Activated T-cell treated with anti-CD3 and anti-CD28 coated beads, Interleukin-2, amount 50 U/mL, for 24 hours (primary cell): ENCODE measurements around the gene RTRAF.

Experiments used
- DNase-seq: peaks from one replicate; pipeline ENCODE4 v3.0.0-alpha.2; 2020
- H3K27ac Mint-ChIP-seq: 2 replicates; pipeline ENCODE4 v1.8.0; 2020; ENCODE audit warnings: mild to moderate bottlenecking, mixed read lengths
- H3K27me3 Mint-ChIP-seq: 2 replicates; pipeline ENCODE4 v1.8.0; 2020; ENCODE audit warnings: mixed read lengths
- H3K36me3 Mint-ChIP-seq: 2 replicates; pipeline ENCODE4 v1.8.0; 2020; ENCODE audit warnings: low read depth, mixed read lengths
- H3K4me1 Mint-ChIP-seq: 2 replicates; pipeline ENCODE4 v1.8.0; 2020; ENCODE audit warnings: low read depth, mixed read lengths
- H3K4me3 Mint-ChIP-seq: 2 replicates; pipeline ENCODE4 v1.8.0; 2020; ENCODE audit warnings: mild to moderate bottlenecking, moderate library complexity, mixed read lengths
- H3K9me3 Mint-ChIP-seq: 2 replicates; pipeline ENCODE4 v1.8.0; 2020; ENCODE audit warnings: mixed read lengths

The RTRAF gene

DNA sequence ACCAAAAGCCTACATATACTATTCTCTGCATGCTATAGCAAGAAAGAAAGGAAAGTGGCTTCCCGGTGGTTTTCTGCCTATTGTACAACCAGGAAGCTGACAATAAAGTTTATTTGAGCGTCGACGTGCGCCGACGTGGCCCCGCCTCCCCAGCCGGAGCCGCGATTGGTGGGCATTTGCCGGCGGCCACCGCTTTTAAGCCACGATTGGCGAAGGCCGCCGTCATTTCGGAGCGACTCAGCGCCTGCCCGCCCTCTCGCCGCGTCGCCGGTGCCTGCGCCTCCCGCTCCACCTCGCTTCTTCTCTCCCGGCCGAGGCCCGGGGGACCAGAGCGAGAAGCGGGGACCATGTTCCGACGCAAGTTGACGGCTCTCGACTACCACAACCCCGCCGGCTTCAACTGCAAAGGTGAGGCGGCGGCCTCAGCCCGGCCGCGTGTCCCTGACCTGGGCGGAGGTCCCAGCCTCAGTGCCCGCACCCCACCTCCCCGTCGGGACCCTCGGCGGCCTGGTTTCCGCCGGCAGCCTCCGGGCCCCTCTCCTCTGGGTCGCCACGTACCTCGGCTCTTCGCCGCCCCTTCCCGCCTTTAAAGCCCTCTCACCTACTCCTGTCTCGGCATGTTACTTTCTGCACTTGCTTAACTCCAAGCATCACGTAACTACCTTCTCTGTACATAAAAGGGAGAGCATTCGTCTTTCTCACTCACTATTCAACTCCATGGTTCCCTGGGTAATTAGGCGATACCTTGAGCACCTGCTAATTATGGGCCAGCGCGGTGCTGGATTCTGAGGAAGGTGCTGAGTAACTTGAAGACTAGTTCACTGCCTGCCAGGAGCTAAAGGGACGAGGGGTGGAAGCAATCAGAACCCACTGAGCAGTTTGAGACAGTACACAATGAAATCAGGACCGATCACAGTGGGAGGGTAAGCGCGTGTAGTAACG is at the start of gene RTRAF:
Gene RTRAF, plus strand, starts transcription at position 254 of the 942 bp plus-strand sequence. Its CDS starts 94 bp downstream, at position 348.
- Mint-ChIP-seq H3K27ac (peak within 1 kb of the TSS; percentile 90), H3K4me1 (peaks cover 40% of the 10 kb centered on the region), H3K9me3 (no peaks in the 10 kb centered on the region), H3K27me3 (no peaks in the 10 kb centered on the region), H3K36me3 (peaks cover 41% of the 10 kb centered on the region), H3K4me3 (peak within 1 kb of the TSS; percentile 87)
- peak; percentile 93 for DNase-seq

DNA sequence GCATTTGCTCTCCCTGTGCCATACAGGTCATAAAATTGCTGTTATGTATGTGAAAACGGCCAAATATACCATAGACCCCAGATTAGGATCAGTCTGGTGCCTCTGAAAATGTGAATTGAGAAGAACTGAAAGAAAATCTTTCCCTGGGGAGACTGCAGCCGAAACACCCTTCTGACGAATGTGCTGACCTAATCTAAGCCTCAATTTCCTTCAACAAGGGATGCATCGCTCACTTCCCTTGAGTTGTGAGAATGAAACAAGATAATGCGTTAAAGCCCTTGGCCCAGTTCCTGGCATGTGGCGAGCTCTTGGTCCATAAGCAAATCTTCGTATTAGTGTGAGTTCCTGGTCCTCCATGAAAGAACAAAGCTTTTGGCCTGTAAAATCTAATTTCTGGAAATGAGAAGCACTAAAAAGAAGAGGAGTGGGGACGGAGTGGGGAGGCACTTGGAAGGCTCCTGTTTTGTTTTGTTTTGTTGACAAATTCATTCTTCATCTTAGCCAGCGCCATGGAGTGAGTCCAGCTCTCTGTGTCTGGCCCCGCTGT is 49.5 kb upstream of the RTRAF start:
- Mint-ChIP-seq H3K9me3 (peaks cover 9% of the 10 kb centered on the region), H3K4me3 (no peak overlapping the region), H3K27me3 (no peaks in the 10 kb centered on the region), H3K27ac (peak overlapping the region; percentile 81), H3K4me1 (peaks cover 65% of the 10 kb centered on the region), H3K36me3 (peaks cover 68% of the 10 kb centered on the region)
- DNase-seq: no peak

DNA sequence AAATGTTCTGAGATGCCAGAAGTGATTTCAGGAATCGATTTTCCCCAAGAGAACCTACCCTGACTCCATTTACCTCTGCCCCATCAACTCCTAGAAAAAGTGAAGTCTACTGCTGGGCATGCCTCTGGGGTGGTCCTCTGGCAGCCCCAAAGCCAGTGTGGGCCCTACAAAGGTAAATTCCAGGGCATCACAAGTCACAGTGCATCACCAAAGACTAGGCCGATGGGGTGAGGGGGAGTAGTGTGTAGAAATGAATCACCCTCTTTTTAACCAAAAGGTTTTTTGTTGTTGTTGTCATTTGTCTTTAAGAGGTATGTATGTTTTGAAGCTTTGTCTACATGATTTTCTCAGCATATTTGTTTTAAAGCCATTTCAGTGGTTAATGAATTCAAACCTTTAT is 46.4 kb upstream of the RTRAF start:
- peak overlapping the region; percentile 69 for H3K27ac Mint-ChIP-seq
- H3K4me3 Mint-ChIP-seq: no peak overlapping the region
- peaks cover 86% of the 10 kb centered on the region for H3K36me3 Mint-ChIP-seq
- peaks cover 66% of the 10 kb centered on the region for H3K4me1 Mint-ChIP-seq
- H3K9me3 Mint-ChIP-seq: peaks cover 21% of the 10 kb centered on the region
- H3K27me3 Mint-ChIP-seq: no peaks in the 10 kb centered on the region
- DNase-seq: no peak

DNA sequence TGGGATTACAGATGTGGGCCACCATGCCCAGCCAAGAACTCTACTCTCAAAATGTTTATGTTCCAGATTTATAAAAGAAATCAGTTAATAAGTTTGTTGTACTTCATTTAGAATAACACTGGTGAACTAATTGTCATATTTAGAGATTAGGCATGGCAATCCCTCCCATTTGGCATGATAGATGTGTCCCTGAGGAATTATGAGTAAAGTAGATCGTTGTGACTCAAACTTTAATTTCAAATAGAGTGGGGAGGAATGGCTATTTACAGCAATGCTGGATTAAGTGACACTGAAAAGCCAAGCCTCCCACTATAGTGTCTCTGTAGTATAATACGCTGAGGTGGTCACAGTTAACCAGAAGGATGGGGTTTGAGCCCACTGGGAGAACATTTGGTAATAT is 39.3 kb upstream of the RTRAF start:
- H3K9me3 Mint-ChIP-seq: peaks cover 12% of the 10 kb centered on the region
- no peak for DNase-seq
- no peak overlapping the region for H3K4me3 Mint-ChIP-seq
- peaks cover 80% of the 10 kb centered on the region for H3K36me3 Mint-ChIP-seq
- H3K27me3 Mint-ChIP-seq: no peaks in the 10 kb centered on the region
- H3K4me1 Mint-ChIP-seq: peaks cover 29% of the 10 kb centered on the region
- H3K27ac Mint-ChIP-seq: no peak overlapping the region

DNA sequence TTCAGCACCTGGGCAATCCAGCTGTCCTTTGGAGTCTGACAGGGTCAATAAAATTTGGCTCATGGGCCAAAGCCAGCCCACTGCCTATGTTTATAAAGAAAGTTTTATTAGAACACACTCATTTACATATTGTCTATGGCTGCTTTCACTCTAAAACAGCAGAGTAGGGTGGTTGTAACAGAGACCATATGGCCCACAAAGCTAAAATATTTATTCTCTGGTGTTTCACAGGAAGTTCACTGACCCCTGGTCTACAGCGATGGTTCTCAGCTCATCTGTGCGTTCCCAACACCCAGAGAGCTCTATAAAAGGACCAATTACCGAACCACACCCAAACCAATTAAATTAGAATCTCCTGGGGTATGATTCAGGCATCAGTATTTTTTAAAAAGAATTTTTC is 37.7 kb upstream of the RTRAF start:
- Mint-ChIP-seq H3K36me3 (peaks cover 81% of the 10 kb centered on the region), H3K27ac (no peak overlapping the region), H3K9me3 (peaks cover 6% of the 10 kb centered on the region), H3K4me3 (no peak overlapping the region), H3K27me3 (no peaks in the 10 kb centered on the region), H3K4me1 (peaks cover 19% of the 10 kb centered on the region)
- no peak for DNase-seq

DNA sequence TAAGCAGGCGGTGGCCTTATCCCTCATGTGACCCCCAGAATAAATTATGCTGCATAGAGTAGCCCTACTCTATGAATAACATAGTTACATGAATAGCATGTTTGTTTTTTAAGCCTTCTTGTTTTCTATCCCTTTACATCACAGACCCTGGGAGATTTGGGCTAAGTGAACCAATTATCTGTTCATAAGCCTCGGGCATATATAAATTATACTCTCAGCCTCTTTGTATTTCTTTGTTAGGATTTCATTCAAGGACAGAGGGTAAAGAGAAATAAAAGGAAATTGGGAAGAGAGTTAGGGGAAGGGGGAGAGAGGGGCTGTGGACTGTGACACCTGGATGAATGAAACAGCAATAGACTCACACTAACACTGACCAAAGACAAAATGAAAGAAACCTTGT is 35.3 kb upstream of the RTRAF start:
- H3K27me3 Mint-ChIP-seq: no peaks in the 10 kb centered on the region
- peaks cover 21% of the 10 kb centered on the region for H3K4me1 Mint-ChIP-seq
- peaks cover 94% of the 10 kb centered on the region for H3K36me3 Mint-ChIP-seq
- no peak overlapping the region for H3K27ac Mint-ChIP-seq
- no peak overlapping the region for H3K4me3 Mint-ChIP-seq
- no peak for DNase-seq
- H3K9me3 Mint-ChIP-seq: peaks cover 19% of the 10 kb centered on the region

DNA sequence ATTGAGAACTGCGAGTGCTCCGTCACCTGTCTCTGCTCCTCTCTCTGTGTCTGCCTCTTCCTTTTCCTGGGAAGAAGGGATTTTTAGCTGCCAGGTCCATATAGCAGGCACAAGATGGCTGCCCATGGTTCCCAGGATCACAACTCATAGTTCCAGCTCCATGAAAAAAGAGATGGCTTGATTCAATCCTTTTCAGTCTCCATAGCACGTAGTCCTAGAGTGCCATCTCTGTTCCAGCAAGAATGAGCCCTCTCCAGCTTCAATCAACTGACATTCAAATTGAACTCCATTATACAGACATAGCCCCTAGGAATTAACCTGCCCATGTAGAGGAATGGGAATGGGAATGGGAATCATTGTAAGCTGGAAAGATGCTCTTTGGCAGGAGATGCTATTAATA is 34.7 kb upstream of the RTRAF start:
- Mint-ChIP-seq H3K36me3 (peaks cover 97% of the 10 kb centered on the region), H3K9me3 (peaks cover 26% of the 10 kb centered on the region), H3K27ac (no peak overlapping the region), H3K27me3 (no peaks in the 10 kb centered on the region), H3K4me1 (peaks cover 23% of the 10 kb centered on the region), H3K4me3 (no peak overlapping the region)
- no peak for DNase-seq

DNA sequence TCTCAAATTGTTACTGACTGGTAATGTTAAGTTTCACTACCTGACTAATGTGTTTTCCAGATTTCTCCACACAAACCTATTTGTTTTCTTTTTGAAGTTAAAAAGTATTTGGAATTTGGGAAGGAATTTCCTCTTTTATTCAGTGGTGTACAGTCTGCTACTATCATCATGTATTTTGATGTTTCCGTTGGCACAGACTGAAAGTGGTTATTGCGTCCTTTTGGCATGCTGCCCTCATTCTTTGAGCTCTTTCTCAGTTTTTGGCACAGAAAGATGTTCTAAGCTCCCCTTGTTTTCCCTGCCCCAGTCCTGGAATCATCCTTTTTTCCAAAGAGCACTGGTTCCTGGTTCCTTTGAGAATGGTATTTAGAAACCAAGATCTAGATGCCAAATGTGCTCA is 31.4 kb upstream of the RTRAF start:
- Mint-ChIP-seq H3K27me3 (no peaks in the 10 kb centered on the region), H3K27ac (no peak overlapping the region), H3K9me3 (peaks cover 32% of the 10 kb centered on the region), H3K4me3 (no peak overlapping the region), H3K36me3 (peaks cover 87% of the 10 kb centered on the region), H3K4me1 (peaks cover 44% of the 10 kb centered on the region)
- no peak for DNase-seq

DNA sequence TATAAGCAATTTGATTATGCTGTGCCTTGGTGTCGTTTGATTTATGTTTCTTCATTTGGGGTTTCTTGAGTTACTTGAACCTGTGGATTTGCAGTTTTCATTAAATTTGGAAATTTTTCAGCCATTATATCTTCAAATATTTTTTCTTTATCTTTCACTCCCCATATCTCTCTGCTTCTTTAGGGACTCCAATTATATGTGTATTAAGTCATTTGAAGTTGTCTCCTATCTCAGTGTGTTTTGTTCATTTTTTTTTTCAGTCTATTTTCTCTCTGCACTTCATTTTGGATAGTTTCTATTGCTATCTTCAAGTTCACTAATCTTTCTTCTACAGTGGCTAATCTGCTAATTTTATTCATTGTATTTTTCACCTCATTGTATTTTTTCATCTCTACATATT is 29.4 kb upstream of the RTRAF start:
- Mint-ChIP-seq H3K4me1 (peaks cover 51% of the 10 kb centered on the region), H3K27me3 (no peaks in the 10 kb centered on the region), H3K27ac (no peak overlapping the region), H3K36me3 (peaks cover 86% of the 10 kb centered on the region), H3K9me3 (peaks cover 32% of the 10 kb centered on the region), H3K4me3 (no peak overlapping the region)
- no peak for DNase-seq

DNA sequence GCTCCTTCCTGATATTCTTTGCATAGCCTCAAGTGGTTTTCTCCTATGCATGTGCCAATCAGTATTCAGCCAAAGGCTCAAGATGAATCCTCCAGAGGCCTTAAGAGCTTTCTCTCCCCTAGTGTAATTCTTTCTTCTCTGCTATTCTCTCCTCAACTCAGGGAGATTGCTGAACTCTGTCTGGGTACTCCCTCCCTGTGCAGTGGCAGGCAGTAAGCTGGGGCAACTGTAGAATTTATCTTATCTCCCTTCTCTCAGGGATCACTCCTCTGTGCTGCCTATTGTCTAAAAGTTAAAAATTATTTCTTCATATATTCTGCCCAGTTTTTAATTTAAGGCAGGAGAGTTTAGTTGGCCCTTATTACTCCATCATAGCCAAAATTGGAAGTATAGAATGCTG is 28.5 kb upstream of the RTRAF start:
- no peak for DNase-seq
- peaks cover 51% of the 10 kb centered on the region for H3K4me1 Mint-ChIP-seq
- peaks cover 86% of the 10 kb centered on the region for H3K36me3 Mint-ChIP-seq
- H3K4me3 Mint-ChIP-seq: no peak overlapping the region
- H3K9me3 Mint-ChIP-seq: peaks cover 32% of the 10 kb centered on the region
- H3K27ac Mint-ChIP-seq: peak overlapping the region; percentile 53
- H3K27me3 Mint-ChIP-seq: no peaks in the 10 kb centered on the region

DNA sequence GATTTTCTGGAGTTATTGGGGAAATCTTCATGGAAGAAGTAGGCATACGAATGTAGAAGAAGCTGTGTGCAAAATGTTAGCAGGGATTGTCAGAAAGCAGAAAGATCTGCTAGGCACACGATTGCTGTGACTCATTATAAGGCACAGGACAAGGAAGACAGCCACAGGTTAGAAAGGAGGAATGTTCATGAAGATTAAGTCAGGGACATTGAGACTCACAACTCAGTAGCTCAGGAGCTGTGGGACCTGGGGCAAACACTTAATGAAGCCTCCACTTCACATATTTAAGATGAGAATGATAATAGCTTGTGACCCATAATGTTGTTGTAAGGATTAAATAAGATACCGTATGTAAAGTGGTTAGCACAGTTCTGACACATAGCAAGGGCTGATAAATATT is 26.6 kb upstream of the RTRAF start:
- Mint-ChIP-seq H3K36me3 (peaks cover 81% of the 10 kb centered on the region), H3K27ac (peak overlapping the region; percentile 74), H3K9me3 (peaks cover 22% of the 10 kb centered on the region), H3K4me1 (peaks cover 48% of the 10 kb centered on the region), H3K27me3 (no peaks in the 10 kb centered on the region), H3K4me3 (peak overlapping the region; percentile 6)
- DNase-seq: no peak

DNA sequence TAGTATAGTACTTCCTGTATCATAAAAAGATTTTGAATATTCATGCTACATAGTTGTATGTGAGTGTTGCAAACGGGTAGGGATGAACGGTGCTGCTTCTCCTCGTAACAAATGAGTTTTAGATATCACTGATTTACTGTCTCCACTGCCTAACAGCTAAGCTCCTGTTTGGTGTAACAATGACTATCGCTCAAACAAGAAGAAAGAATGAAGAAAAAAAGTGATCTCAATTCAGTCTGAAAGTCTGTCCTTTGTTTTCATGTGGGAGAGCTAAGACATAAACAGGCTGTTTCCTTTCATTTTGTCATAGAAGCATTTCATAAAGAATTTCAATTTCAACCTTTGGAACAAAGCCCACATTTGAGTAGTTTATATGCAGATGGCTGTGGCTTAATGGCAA is 26.1 kb upstream of the RTRAF start:
- H3K27me3 Mint-ChIP-seq: no peaks in the 10 kb centered on the region
- peak overlapping the region; percentile 45 for H3K4me3 Mint-ChIP-seq
- peaks cover 19% of the 10 kb centered on the region for H3K9me3 Mint-ChIP-seq
- peak overlapping the region; percentile 74 for H3K27ac Mint-ChIP-seq
- H3K36me3 Mint-ChIP-seq: peaks cover 81% of the 10 kb centered on the region
- peaks cover 48% of the 10 kb centered on the region for H3K4me1 Mint-ChIP-seq
- DNase-seq: no peak

DNA sequence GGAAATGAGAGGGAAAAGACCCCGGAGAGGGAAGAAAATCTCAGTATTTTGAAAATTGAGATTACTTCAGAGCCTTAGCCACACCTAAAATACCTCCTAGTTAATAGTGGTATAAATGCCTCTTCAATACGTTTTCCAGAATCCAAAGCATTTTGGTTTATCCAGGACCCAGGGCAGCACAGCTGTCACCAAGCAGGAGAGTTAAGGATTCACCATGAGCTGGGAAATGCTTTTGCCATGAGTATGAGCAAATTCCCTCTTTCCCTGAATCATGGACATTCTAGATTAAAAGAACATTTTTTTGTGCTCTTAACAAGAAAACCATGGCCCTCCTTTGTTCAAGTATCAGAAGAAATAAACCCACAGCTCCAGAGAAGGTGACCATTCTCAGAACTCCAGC is 21.8 kb upstream of the RTRAF start:
- Mint-ChIP-seq H3K27ac (peak overlapping the region; percentile 30), H3K4me1 (peaks cover 16% of the 10 kb centered on the region), H3K9me3 (no peaks in the 10 kb centered on the region), H3K27me3 (no peaks in the 10 kb centered on the region), H3K4me3 (no peak overlapping the region), H3K36me3 (peaks cover 58% of the 10 kb centered on the region)
- DNase-seq: no peak

DNA sequence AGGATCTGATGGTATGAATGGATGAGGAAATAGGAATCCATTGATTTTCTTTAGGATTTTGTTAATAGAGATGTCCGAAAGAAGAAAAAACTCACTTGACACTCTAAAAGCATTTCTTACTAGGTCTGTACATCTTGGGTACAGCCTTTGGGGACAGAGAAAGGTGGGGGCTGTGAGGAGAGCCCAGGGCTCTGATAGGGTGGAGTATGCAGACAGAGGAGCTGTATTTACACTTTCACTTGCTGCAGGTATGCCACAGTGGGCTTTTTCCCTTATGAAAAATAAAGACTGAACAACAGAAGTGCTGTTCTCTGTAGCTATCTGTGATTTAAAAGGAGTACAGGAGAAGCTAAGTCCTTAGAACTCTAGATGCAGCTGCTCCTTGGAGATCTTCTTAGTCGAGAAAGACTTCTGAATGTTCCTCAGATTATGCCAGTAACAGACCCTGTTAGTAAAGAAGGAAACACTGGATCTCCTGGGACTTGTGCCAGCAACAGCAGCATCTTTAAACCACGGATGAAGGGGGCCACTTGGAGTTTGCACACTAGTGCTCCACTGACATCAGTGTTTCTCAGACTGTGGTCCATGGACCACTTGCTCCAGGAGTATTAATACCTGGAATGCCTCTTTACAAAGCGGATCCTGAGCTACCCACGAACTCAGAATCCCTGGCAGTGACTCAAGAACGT is 19.4 kb upstream of the RTRAF start:
- H3K9me3 Mint-ChIP-seq: no peaks in the 10 kb centered on the region
- H3K4me3 Mint-ChIP-seq: no peak overlapping the region
- H3K27ac Mint-ChIP-seq: peak overlapping the region; percentile 3
- peaks cover 1% of the 10 kb centered on the region for H3K4me1 Mint-ChIP-seq
- peaks cover 38% of the 10 kb centered on the region for H3K36me3 Mint-ChIP-seq
- no peak for DNase-seq
- H3K27me3 Mint-ChIP-seq: no peaks in the 10 kb centered on the region

DNA sequence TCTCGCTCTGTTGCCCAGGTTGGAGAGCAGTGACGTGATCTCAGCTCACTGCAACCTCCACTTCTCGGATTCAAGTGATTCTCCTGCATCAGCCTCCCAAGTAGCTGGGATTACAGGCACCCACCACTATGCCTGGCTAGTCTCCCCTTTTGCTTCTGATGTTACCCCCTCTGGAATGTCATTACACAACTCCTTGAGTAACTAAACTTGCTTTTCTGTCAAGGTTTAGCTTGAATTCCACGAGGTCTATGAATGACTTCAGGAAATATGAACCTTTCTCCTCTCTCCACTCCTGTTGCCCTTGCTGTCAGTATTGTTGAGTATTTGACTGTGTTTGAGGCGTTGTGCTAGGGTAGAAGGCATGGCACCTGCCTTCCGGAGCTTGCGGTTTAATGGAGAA is 16.8 kb upstream of the RTRAF start:
- H3K4me1 Mint-ChIP-seq: peaks cover 1% of the 10 kb centered on the region
- H3K36me3 Mint-ChIP-seq: peaks cover 18% of the 10 kb centered on the region
- DNase-seq: no peak
- H3K4me3 Mint-ChIP-seq: no peak overlapping the region
- H3K9me3 Mint-ChIP-seq: no peaks in the 10 kb centered on the region
- H3K27ac Mint-ChIP-seq: no peak overlapping the region
- H3K27me3 Mint-ChIP-seq: no peaks in the 10 kb centered on the region
